Transverse colon (tissue), 4 donors: ENCODE results near the gene RHOBTB1. TPM values are rescaled to one million over a fixed set of nuclear protein-coding genes. Genes with fewer than 3 reads are reported as not detected.

Experiments used
- DNase-seq: peaks from one replicate; pipeline ENCODE4 v3.0.0-alpha.2; 2019
- H3K27ac ChIP-seq, 4 donors: fragments of 200-600 bp; sonication (generic); 2 replicates each; pipeline ENCODE4 v1.5.1; 2016 to 2018; ENCODE audit warnings: inconsistent platforms in 4 of 4
- H3K27me3 ChIP-seq: fragments of 200-600 bp; sonication (generic); 2 replicates; pipeline ENCODE4 v1.5.1; 2017; ENCODE audit warnings: inconsistent platforms
- H3K36me3 ChIP-seq, 4 donors: fragments of 200-600 bp; sonication (generic); 2 replicates each; pipeline ENCODE4 v1.5.1; 2017 to 2019; ENCODE audit warnings: inconsistent platforms in 4 of 4
- H3K4me1 ChIP-seq, 4 donors: fragments of 200-600 bp; sonication (generic); 2 replicates each; pipeline ENCODE4 v1.5.1; 2017 to 2020; ENCODE audit warnings: inconsistent platforms in 4 of 4
- H3K4me3 ChIP-seq, 4 donors: fragments of 200-600 bp; sonication (generic); 1 replicate in 1 of 4; 2 replicates in 3 of 4; pipeline versions ENCODE4 v1.5.1 to v1.6.1; 2017 to 2019; ENCODE audit warnings: inconsistent platforms in 4 of 4
- H3K9me3 ChIP-seq, 2 donors: fragments of 200-600 bp; sonication (generic); 2 replicates each; pipeline ENCODE4 v1.5.1; 2017 to 2019; ENCODE audit warnings: inconsistent platforms in 2 of 2
- CTCF ChIP-seq, 5 experiments: fragments of 200-600 bp in 3 of 5; fragments of 450-650 bp in 2 of 5; sonication (generic) in 3 of 5; IDR thresholded peaks; 1 replicate in 2 of 5; 2 replicates in 3 of 5; pipeline ENCODE4 v1.5.1; 2016 to 2017; ENCODE audit warnings: antibody characterized with exemption in 5 of 5, inconsistent platforms in 3 of 5, mild to moderate bottlenecking in 2 of 5, moderate library complexity in 1 of 5
- EP300 ChIP-seq: sonication (generic); formaldehyde crosslinking; IDR thresholded peaks from one replicate; pipeline ENCODE4 v1.6.1; 2017; ENCODE audit warnings: antibody characterized with exemption, low read depth
- POLR2A ChIP-seq: fragments of 450-650 bp; IDR thresholded peaks from one replicate; pipeline ENCODE4 v1.6.1; 2016; ENCODE audit warnings: antibody characterized with exemption, mild to moderate bottlenecking, moderate library complexity
- POLR2AphosphoS5 ChIP-seq, 3 donors: sonication (generic); formaldehyde crosslinking; IDR thresholded peaks; one replicate each; pipeline ENCODE4 v1.6.1; 2016; ENCODE audit warnings: antibody characterized with exemption in 3 of 3
- WGBS, 2 donors: methylation state at CpG; one replicate each; pipeline ENCODE4 v1.1.5; 2018; ENCODE audit warnings: low coverage in 1 of 2; 5-methylcytosine and 5-hydroxymethylcytosine counted together
- in situ Hi-C, 4 donors: fragments of 200-750 bp; cut with MboI; loops; one replicate each; pipeline versions ENCODE4 v1.15.0 to v1.15.1; 2017; ENCODE audit warnings: low sequenced_read_pairs in 3 of 4, low pct_ligation_motif_present in 1 of 4, low pct_unique_long_range_greater_than_20kb in 1 of 4
- intact Hi-C: fragments of 100-400 bp; cut with DNase I; formaldehyde crosslinking; loops from one replicate; pipeline ENCODE4 v1.15.1; 2023; ENCODE audit warnings: low total_unique reads
- total RNA-seq, 4 donors: library from RNA; depleted of rRNA; stranded (reverse); fragments of >200 nt; gene quantifications; one replicate each; pipeline ENCODE4 v1.1.0, GENCODE V29; 2016

Gene RHOBTB1
- total RNA-seq, 4 donors from 2014 or later = 4.0 to 13.1 (median 9.0) TPM

DNA sequence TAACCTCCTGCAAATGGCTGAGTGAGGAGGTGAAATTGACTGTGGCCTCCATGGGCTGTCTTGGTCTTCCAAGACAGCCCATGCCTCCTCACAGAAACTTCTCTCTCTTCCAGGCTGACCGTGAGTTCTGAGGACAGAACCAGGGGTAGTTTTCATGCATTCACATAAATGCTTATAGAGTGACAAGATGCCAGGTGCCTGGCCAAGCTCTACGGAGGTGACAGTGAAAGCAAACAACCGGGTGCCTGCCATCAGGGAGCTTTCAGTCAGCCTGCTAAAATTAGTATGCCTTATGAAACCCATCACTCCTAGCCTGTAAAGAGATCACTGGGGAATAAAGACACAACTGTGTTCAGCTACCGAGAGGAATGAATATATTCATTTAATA is 919 bp upstream of the RHOBTB1 start:
- Histone ChIP-seq H3K36me3 (no peaks in the 10 kb centered on the region), H3K27me3 (no peaks in the 10 kb centered on the region), H3K9me3 (no peaks in the 10 kb centered on the region), H3K27ac (peak overlapping the region; percentile 91 to 97 (median 95)), H3K4me3 (peak overlapping the region; percentile 64 to 86 (median 83)), H3K4me1 (peaks cover 0 to 24% (median 13%) of the 10 kb centered on the region in 4 donors)
- intact Hi-C loops (loop anchor here (5.0 kb wide), 1 partner anchor 38 kb away; no protein-coding TSS in a partner anchor), in situ Hi-C loops (no loop called here)
- TF ChIP-seq POLR2AphosphoS5 (IDR thresholded peaks at IDR 0.05) = no peak
- no peak for TF ChIP-seq POLR2A
- TF ChIP-seq EP300 = no peak
- no peak for TF ChIP-seq CTCF (IDR thresholded peaks at IDR 0.05)
- 34 to 40% methylated on average over 1 to 4 of the region's 4 CpGs for WGBS, 2 donors
- no peak for DNase-seq

DNA sequence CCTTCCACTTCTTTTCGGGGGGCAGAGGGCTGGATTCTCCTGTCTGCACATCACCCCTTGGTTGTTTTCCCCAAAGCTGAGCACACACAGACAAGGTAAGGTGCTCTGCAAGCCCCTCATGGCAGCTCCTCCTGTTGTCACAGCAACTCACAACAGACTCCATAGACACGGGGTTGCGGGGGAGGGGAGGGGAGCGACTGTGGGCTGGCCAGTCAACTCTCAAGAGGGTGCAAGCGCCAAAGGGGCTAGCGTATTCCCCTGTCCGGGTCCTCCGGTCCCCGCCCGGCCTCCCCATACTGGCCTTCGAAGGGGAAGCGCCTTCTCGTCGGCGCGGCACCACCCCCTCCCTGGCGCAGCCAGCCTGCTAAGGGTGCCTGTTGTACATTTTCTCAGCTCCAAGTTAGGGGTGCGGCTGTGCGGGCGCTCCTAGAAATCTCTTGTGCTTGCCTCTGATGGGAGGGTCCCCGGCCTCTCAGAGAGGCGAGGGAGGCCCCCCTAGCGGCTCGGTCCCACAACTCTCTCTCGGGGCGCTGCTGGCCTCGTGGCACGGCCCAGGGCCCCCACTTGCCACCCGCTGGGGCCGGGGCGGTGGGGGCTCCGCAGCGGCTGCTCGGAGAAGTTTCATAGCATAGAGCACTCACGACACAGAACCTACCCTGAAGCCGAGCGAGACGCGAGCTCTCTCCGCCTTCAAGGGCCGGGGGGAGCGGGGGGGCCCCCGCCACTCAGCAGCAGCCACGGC is 498 bp downstream of the RHOBTB1 start:
- intact Hi-C loops (loop anchor here (5.0 kb wide), 1 partner anchor 36 kb away; no protein-coding TSS in a partner anchor), in situ Hi-C loops (no loop called here)
- H3K27me3 ChIP-seq = no peaks in the 10 kb centered on the region
- DNase-seq = peak; percentile 55
- peak overlapping the region; percentile 91 to 97 (median 95) for H3K27ac ChIP-seq
- H3K4me3 ChIP-seq = peak overlapping the region; percentile 64 to 86 (median 83)
- TF ChIP-seq POLR2A (peak; percentile 17), CTCF (IDR thresholded peaks at IDR 0.05) (no peak)
- H3K4me1 ChIP-seq = peaks cover 0 to 24% (median 13%) of the 10 kb centered on the region in 4 donors
- no peaks in the 10 kb centered on the region for H3K9me3 ChIP-seq
- 1% methylated on average over 35 of the region's 44 CpGs; no CpG with 5 or more reads in 1 of the 2 donors for WGBS, 2 donors
- H3K36me3 ChIP-seq = no peaks in the 10 kb centered on the region

GRCh38 chr10:60942788-60943315 is 1.1 kb downstream of the RHOBTB1 start:
- Histone ChIP-seq H3K9me3 (no peaks in the 10 kb centered on the region), H3K27ac (peak overlapping the region; percentile 91 to 97 (median 95)), H3K36me3 (no peaks in the 10 kb centered on the region), H3K4me3 (peak overlapping the region; percentile 64 to 86 (median 83)), H3K27me3 (no peaks in the 10 kb centered on the region), H3K4me1 (peaks cover 0 to 27% (median 13%) of the 10 kb centered on the region in 4 donors)
- WGBS, 2 donors = 0% methylated on average over 13 of the region's 13 CpGs; no CpG with 5 or more reads in 1 of the 2 donors
- intact Hi-C loops = loop anchor here (5.0 kb wide), 1 partner anchor 36 kb away; no protein-coding TSS in a partner anchor
- in situ Hi-C loops = no loop called here
- TF ChIP-seq POLR2A (no peak), POLR2AphosphoS5 (IDR thresholded peaks at IDR 0.05) (no peak), EP300 (no peak), CTCF (IDR thresholded peaks at IDR 0.05) (no peak)
- DNase-seq = peak; percentile 51

GRCh38 chr10:60942134-60942787 is 1.7 kb downstream of the RHOBTB1 start:
- 30 to 37% methylated on average over 2 of the region's 2 CpGs for WGBS, 2 donors
- H3K27me3 ChIP-seq = no peaks in the 10 kb centered on the region
- in situ Hi-C loops = no loop called here
- intact Hi-C loops = loop anchor here (5.0 kb wide), 1 partner anchor 35 kb away; no protein-coding TSS in a partner anchor
- peak overlapping the region in 3 of 4 donors; percentile 64 to 83 (median 83) for H3K4me3 ChIP-seq
- H3K9me3 ChIP-seq = no peaks in the 10 kb centered on the region
- H3K27ac ChIP-seq = peak overlapping the region; percentile 91 to 97 (median 95)
- H3K4me1 ChIP-seq = peaks cover 0 to 33% (median 18%) of the 10 kb centered on the region in 4 donors
- no peak for DNase-seq
- no peaks in the 10 kb centered on the region for H3K36me3 ChIP-seq
- TF ChIP-seq POLR2A (no peak), EP300 (no peak), CTCF (IDR thresholded peaks at IDR 0.05) (no peak), POLR2AphosphoS5 (IDR thresholded peaks at IDR 0.05) (peak in 1 of 3 donors; percentile 20)
